NCI-H2107 treated with DMSO at 0.1 percent for 48 hours (cell line): ENCODE data around the gene MFSD12.

Source experiments
- DNase-seq: peaks from one replicate; lab custom pipeline; 2025; ENCODE audit not compliant: unreplicated experiment; lab: John Stamatoyannopoulos, UW

The MFSD12 gene

GRCh38 chr19:3557461-3558248, at the start of gene MFSD12:
Gene MFSD12 (minus strand): TSS chr19:3557586. CDS start chr19:3557403, 183 bp downstream.
- DNase-seq = peak; percentile 71

DNA sequence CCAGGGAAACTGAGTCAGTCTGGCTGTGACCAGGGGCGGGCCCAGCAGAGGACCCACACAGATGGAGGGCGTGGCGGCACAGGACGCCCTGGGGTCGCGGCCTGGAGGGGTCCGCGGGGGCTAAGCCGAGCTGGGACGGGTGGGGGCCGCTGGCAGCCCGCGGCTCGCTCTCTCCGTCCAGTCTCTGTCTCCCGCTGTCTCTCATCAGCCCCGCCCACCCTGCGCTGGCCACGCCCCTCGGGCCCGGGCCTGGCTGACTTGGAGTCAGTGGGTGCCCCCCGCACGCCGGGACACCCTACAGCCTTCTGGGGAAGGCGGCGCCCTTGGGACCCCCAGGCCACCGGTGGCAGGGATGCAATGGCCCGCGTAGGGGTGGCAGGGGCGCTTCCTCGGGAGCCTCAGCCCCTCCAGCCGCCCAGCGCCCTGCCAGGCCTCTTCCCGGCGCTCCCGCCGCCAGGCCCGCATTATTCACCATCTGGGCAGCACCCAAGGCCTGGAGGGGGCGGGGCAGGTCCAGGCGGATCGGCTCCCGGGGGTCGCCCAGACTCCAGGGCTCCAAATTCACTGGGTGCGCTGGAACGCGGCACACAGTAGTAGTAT, 49.4 kb upstream of the MFSD12 start, which contains the start of gene TBXA2R:
Gene TBXA2R, minus strand, starts transcription at position 186 of the 600 bp plus-strand sequence. CDS start 6,241 bp downstream, outside the sequence.
- no peak for DNase-seq

DNA sequence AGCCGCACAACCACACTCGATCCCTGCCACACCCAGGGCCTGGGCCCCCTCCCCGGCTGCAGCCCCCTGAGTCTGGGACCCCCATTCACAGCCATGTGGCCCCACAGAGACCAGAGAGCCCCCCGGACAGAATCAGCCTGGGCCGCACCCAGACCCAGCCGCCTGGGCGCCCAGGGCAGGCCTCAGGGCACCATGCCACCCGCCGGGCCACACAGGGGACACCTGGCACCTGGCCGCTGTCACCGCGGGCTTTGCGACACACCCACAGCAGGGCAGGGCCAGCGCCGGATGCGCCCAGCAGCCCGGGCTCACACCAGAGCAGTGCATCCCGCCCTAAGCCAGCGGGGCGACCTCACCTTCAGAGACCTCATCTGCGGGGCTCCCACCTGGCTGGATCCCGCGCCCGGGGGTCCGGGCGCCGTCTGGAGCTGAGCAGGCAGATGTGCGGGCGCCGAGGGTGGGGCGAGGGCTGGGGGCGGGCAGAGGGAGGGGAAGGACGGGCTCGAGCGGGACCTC, 48.8 kb upstream of the MFSD12 start:
- DNase-seq = no peak

DNA sequence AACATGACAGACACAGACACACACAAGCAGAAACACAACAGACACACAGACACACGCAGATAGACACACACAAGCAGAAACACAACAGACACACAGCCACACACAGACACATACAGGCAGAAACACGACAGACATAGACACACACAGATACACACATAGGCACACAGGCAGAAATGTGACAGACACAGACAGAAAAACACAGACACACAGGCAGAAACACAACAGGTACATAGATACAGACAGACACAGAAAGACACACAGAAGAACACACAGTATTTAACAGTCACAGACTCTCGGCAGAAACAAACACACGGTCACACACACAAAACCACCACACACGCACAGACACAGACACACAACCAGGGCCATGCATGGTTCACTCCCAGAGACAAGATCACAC, 48.4 kb upstream of the MFSD12 start:
- no peak for DNase-seq

GRCh38 chr19:3605361-3605760, 48.0 kb upstream of the MFSD12 start:
- DNase-seq = no peak

DNA sequence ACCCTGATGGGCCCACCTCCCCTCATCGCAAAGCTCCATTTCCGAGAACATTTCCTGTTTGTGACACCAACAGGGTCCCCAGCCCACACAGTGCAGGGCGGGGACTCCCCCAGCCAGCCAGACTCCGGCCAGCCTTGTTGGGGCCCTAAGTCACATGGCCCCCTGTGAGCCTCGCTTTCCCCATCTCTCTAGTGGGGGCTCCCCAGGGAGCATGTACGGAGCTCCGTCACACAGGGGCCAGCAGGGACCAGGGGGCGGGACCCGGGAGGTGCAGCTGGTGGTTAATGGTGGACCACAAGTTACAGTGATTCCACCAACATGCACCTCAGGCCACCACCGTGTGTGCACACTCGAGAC, 47.6 kb upstream of the MFSD12 start:
- no peak for DNase-seq

DNA sequence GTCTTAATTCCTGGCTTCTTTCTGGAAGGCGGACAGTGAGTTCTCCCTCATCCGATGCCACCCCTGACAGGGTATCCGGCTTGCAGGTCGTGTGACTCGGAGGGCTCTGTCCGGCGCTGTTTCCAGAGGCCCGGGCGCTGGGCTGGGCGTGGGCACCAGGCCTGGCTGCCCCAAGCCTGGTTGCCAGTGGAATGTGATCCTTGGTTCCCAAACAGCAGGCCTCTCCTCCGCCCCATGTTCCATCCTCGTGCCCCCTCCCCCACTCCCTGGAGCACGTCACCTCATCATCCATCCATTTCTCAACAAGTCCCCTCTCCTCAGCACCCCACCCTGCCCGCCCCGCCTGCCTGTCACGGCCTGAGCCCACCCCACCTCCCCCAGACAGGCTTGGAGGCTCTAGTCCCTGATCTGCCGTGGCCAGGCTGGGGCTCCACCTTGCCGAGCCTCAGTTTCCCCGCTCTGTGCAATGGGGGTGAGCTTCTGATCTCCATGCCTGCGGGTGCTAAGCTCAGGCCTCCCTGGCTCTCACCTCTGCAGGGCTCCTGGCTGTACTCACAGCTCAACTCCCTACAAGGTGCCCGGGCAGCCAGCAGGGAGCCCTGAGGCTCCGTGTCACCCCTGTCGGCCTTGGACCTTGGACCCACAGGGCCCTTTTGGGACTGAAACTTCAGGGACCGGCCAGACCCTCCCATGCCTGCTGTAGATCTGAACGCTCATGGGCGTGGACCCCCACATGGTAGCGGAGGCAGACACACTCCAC, 47.0 kb upstream of the MFSD12 start:
- DNase-seq = no peak

- no peak for DNase-seq
Observed at GRCh38 chr19:3603121-3603811, 45.9 kb upstream of the MFSD12 start.

DNA sequence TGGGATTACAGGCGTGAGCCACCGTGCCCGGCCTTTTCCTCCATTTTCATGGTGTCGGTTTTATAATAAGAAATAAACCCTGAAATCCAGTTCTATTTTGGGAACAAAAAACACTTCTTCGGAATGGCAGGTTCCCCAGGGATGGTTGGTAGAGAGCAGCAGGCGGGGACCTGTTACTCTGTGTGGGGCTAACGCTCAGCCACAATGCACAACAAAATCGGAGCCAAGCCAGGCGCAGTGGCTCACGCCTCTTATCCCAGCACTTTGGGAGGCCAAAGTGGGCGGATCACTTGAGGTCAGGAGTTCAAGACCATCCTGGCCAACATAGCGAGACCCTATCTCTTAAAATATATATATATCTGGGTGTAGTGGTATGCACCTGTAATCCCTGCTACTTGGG, 43.6 kb upstream of the MFSD12 start:
- no peak for DNase-seq

- no peak for DNase-seq
Observed at GRCh38 chr19:3599776-3600187, 42.4 kb upstream of the MFSD12 start.

GRCh38 chr19:3595521-3596061, 38.2 kb upstream of the MFSD12 start:
- no peak for DNase-seq

- DNase-seq = no peak
Observed at GRCh38 chr19:3593156-3593555, 35.8 kb upstream of the MFSD12 start.

GRCh38 chr19:3591876-3592613, 34.7 kb upstream of the MFSD12 start:
- no peak for DNase-seq

DNA sequence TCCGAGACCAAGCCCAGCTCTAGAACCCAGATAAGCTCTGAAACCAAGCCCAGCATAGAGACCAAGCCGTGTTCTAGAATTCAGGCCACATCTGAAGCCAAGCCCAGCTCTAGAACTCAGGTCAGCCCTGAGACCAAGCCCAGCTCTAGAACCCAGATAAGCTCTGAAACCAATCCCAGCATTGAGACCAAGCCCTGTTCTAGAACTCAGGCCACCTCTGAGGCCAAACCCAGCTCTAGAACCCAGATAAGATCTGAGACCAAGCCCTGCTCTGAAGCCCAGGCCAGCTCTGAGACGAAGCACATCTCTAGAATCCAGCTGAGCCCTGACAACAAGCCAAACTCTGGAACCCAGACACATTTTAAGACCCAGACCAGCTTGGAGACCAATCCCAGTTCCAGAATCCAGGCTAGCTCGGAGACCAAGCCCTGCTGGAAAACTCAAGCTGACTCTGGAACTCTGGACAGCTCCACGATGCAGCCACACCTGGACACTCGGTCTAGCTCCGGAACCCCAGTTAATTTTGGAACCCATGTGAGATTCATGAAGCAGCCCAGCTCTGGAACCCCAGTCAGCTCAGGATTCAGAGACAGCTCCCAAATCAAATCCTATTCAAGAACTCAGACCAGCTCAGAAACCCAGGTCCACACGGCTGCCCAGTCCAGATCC, 33.7 kb upstream of the MFSD12 start:
- DNase-seq = no peak

DNA sequence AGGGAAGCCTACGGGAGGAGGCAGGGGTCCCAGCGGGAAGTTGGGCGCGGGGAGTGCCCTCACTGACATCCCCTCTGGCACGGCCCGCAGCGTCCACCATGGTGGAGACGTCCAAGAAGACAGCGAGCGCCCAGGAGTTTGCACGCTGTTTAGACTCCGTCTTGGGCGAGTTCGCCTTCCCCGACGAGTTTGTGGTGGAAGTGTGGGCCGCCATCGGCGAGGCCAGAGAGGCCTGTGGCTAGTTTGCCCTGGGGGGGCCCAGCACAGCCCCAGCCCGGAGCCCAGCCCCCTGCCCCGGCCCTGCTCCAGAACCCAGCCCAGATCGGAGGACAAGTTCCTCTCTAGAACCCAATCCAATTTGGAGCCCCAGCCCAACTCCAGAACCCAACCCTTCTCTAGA, 32.6 kb upstream of the MFSD12 start:
- DNase-seq = no peak

GRCh38 chr19:3589439-3589838, 32.1 kb upstream of the MFSD12 start:
- DNase-seq = no peak

GRCh38 chr19:3586707-3587346, 29.4 kb upstream of the MFSD12 start:
- DNase-seq = no peak

DNA sequence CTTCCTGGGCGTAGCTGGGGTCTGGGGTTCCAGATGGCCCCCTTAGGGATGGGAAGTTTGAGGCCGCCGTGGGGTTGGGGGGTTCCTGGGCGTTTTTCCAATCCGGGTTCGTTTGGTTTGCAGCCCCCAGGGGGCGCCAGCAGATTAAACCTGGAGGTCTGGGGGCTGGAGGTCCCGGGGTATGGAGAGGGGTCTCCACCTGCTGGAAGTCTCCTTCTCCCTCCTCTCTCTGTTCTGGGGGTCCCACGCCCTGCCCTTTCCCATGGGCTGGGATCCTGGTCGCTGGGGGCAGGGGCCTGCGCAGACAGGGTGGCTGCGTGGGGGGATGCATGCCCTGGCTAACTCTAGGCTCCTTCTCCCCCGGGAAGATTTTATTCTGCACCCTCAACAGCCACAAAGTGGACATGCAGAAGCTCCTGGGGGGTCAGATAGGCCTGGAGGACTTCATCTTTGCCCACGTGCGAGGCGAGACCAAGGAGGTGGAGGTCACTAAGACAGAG, 28.8 kb upstream of the MFSD12 start:
- DNase-seq = no peak
